ENCODE data around the gene CASP8AP2. TPM values are rescaled to one million over a fixed set of nuclear protein-coding genes. Genes with fewer than 3 reads are reported as not detected.
"Not testable (repeated sequence)": the region's sequence is repeated elsewhere in the genome, so short reads cannot be mapped to it uniquely, and the experiment has no call there.

The CASP8AP2 gene
- total RNA-seq, 1 donor from 2014 or later, result 18.3 TPM

DNA sequence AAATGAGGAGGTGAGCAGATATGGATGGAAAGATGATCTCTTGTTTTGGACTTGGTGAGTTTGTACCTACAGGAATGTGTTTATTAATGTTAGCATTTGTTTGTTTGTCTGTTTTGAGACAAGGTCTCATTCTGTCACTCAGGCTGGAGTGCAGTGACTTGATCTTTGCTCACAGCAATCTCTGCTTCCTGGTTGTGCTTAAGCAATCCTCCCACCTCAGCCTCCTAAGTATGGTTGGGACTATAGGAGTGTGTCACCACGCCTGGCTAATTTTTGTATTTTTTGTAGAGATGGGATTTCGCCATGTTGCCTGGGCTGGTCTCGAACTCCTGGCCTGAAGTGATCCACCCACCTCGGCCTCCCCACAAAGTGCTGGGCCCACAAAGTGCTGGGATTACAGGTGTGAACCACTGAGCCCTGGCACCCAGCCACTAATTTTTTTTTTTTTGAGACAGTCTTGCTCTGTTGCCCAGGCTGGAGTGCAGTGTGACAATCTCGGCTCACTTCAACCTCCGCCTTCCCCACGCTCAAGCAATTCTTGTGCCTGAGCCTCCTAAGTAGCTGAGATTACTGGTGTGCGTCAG, 7.1 kb downstream of the CASP8AP2 start:
- no peak for ATAC-seq
- TF ChIP-seq, protein P1, sequence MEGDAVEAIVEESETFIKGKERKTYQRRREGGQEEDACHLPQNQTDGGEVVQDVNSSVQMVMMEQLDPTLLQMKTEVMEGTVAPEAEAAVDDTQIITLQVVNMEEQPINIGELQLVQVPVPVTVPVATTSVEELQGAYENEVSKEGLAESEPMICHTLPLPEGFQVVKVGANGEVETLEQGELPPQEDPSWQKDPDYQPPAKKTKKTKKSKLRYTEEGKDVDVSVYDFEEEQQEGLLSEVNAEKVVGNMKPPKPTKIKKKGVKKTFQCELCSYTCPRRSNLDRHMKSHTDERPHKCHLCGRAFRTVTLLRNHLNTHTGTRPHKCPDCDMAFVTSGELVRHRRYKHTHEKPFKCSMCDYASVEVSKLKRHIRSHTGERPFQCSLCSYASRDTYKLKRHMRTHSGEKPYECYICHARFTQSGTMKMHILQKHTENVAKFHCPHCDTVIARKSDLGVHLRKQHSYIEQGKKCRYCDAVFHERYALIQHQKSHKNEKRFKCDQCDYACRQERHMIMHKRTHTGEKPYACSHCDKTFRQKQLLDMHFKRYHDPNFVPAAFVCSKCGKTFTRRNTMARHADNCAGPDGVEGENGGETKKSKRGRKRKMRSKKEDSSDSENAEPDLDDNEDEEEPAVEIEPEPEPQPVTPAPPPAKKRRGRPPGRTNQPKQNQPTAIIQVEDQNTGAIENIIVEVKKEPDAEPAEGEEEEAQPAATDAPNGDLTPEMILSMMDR (IDR thresholded peaks at IDR 0.05), result no peak
- H3K4me3 ChIP-seq, result no peak overlapping the region
- no peaks in the 10 kb centered on the region for H3K9me3 ChIP-seq
- intact Hi-C loops (cut with DNase I), result no loop called here
- H3K27me3 ChIP-seq (ENCODE audit: low read depth), result no peaks in the 10 kb centered on the region
- H3K36me3 ChIP-seq, result peaks cover 43% of the 10 kb centered on the region
- DNase-seq, result no peak
- peaks cover 7% of the 10 kb centered on the region for H3K4me1 ChIP-seq
- H3K27ac ChIP-seq, result no peak overlapping the region

- Histone ChIP-seq H3K4me1 (peaks cover 7% of the 10 kb centered on the region), H3K4me3 (no peak overlapping the region), H3K27me3 (ENCODE audit: low read depth) (no peaks in the 10 kb centered on the region), H3K9me3 (no peaks in the 10 kb centered on the region), H3K27ac (no peak overlapping the region), H3K36me3 (peaks cover 22% of the 10 kb centered on the region)
- no peak for DNase-seq
- intact Hi-C loops (cut with DNase I), result no loop called here
- ATAC-seq, result peak; percentile 36 to 76
- TF ChIP-seq, protein P1 (IDR thresholded peaks at IDR 0.05), result no peak
These were observed 10.9 kb downstream of the CASP8AP2 start for GRCh38 chr6:89840538-89840937.

GRCh38 chr6:89842228-89842627, 12.5 kb downstream of the CASP8AP2 start:
- Histone ChIP-seq H3K4me3 (no peak overlapping the region), H3K27me3 (ENCODE audit: low read depth) (no peaks in the 10 kb centered on the region), H3K27ac (no peak overlapping the region), H3K9me3 (no peaks in the 10 kb centered on the region), H3K36me3 (peaks cover 23% of the 10 kb centered on the region), H3K4me1 (peaks cover 7% of the 10 kb centered on the region)
- TF ChIP-seq, protein P1 (IDR thresholded peaks at IDR 0.05), result no peak
- no peak for DNase-seq
- ATAC-seq, result no peak
- intact Hi-C loops (cut with DNase I), result no loop called here

GRCh38 chr6:89843070-89843469, 13.4 kb downstream of the CASP8AP2 start:
- Histone ChIP-seq H3K9me3 (no peaks in the 10 kb centered on the region), H3K36me3 (peaks cover 29% of the 10 kb centered on the region), H3K27me3 (ENCODE audit: low read depth) (no peaks in the 10 kb centered on the region), H3K27ac (no peak overlapping the region), H3K4me1 (peaks cover 7% of the 10 kb centered on the region), H3K4me3 (no peak overlapping the region)
- DNase-seq, result no peak
- TF ChIP-seq, protein P1 (IDR thresholded peaks at IDR 0.05), result no peak
- no peak for ATAC-seq
- intact Hi-C loops (cut with DNase I), result no loop called here

DNA sequence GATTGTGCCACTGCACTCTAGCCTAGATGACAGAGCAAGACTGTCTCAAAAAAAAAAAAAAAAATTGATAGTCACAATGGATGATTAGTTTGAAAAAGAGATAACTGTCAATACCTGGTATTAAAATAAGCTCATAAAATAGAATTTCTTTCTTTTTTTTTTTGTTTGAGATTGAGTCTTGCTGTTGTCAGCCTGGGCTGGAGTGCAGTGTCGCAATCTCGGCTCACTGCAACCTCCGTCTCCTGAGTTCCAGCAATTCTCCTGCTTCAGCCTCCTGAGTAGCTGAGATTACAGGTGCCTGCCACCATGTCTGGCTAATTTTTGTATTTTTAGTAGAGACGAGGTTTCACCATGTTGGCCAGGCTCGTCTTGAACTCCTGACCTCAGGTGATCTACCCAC, 17.8 kb downstream of the CASP8AP2 start:
- DNase-seq; H3K27ac ChIP-seq; H3K4me3 ChIP-seq; ATAC-seq; H3K4me1 ChIP-seq; intact Hi-C loops (cut with DNase I); H3K9me3 ChIP-seq; H3K27me3 ChIP-seq (ENCODE audit: low read depth): not testable (repeated sequence)
- H3K36me3 ChIP-seq, result peaks cover 47% of the 10 kb centered on the region

GRCh38 chr6:89853068-89853467, 23.4 kb downstream of the CASP8AP2 start:
- Histone ChIP-seq H3K9me3 (no peaks in the 10 kb centered on the region), H3K27me3 (ENCODE audit: low read depth) (no peaks in the 10 kb centered on the region), H3K4me3 (no peak overlapping the region), H3K36me3 (peaks cover 85% of the 10 kb centered on the region), H3K4me1 (no peaks in the 10 kb centered on the region), H3K27ac (no peak overlapping the region)
- no peak for DNase-seq
- ATAC-seq, result no peak
- intact Hi-C loops (cut with DNase I), result no loop called here
- TF ChIP-seq, protein P1 (IDR thresholded peaks at IDR 0.05), result no peak

Measured in lower lobe of right lung (tissue), 2 donors.